GM12875 (cell line): ENCODE measurements around the gene PPM1D.
"Not testable (repeated sequence)": the region's sequence is repeated elsewhere in the genome, so short reads cannot be mapped to it uniquely, and the experiment has no call there.

Experiments used
- H3K4me3 ChIP-seq: one replicate; pipeline ENCODE4 v1.5.1; 2011; ENCODE audit warnings: low read depth, low read length, control low read depth
- CTCF ChIP-seq: IDR thresholded peaks from 2 replicates; pipeline ENCODE4 v1.5.1; 2011; ENCODE audit warnings: low read depth, mild to moderate bottlenecking, control low read depth, inconsistent platforms, low read length, moderate library complexity, borderline replicate concordance; ENCODE audit not compliant: insufficient read depth

The PPM1D gene

GRCh38 chr17:60579090-60579489 lies 20.9 kb upstream of the PPM1D start:
- H3K4me3 ChIP-seq, result no peak overlapping the region
- TF ChIP-seq CTCF, result no peak

- H3K4me3 ChIP-seq, result no peak overlapping the region
- TF ChIP-seq CTCF, result no peak
These were observed 20.4 kb upstream of the PPM1D start for GRCh38 chr17:60579551-60579950.

GRCh38 chr17:60583008-60583407 lies 17.0 kb upstream of the PPM1D start:
- no peak for TF ChIP-seq CTCF
- H3K4me3 ChIP-seq, result no peak overlapping the region

- no peak for TF ChIP-seq CTCF
- no peak overlapping the region for H3K4me3 ChIP-seq
These were observed 14.1 kb upstream of the PPM1D start for GRCh38 chr17:60585887-60586286.

- no peak overlapping the region for H3K4me3 ChIP-seq
- TF ChIP-seq CTCF, result peak; percentile 27; the same call in 1 of the 2 replicates
These were observed 13.6 kb upstream of the PPM1D start for GRCh38 chr17:60586288-60586974.

- no peak overlapping the region for H3K4me3 ChIP-seq
- TF ChIP-seq CTCF, result no peak
These were observed 9.9 kb upstream of the PPM1D start for GRCh38 chr17:60590070-60590469.

DNA sequence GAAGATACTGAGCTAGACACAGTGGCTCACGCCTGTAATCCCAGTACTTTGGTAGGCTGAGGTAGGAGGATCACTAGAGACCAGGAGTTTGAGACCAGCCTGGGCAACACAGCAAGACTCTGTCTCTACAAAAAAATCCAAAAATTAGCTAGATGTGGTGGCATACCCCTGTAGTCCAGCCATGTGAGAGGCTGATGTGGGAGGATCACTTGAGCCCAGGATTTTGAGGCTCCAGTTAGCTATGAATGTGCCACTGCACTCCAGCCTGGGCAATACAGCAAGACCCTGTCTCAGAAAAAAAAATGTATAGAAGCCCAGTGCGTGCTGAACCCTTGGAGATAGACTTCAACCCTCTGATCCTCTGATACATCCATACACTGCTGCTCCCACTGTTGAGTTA lies 7.2 kb upstream of the PPM1D start:
- H3K4me3 ChIP-seq, result no peak overlapping the region
- TF ChIP-seq CTCF, result no peak

GRCh38 chr17:60593441-60594036 lies 6.5 kb upstream of the PPM1D start:
- not testable (repeated sequence) for H3K4me3 ChIP-seq

- H3K4me3 ChIP-seq, result not testable (repeated sequence)
These were observed 5.8 kb upstream of the PPM1D start for GRCh38 chr17:60594170-60594569.
